Astrocyte (in vitro differentiated cells and primary cell): ENCODE results near the gene APOL1. TPM values are rescaled to one million over a fixed set of nuclear protein-coding genes. Genes with fewer than 3 reads are reported as not detected.

Source experiments
- DNase-seq: peaks from one replicate; pipeline ENCODE4 v3.0.0-alpha.2; 2010; ENCODE audit warnings: low read depth
- FAIRE-seq: peaks from 2 replicates; lab custom pipeline; 2011; peaks lifted over from hg19 to GRCh38; lab: Jason Lieb, UNC
- H2AFZ ChIP-seq: 2 replicates; pipeline ENCODE4 v1.6.0; 2012; ENCODE audit warnings: low read depth, low read length, inconsistent platforms
- H3K27ac ChIP-seq: 2 replicates; pipeline ENCODE4 v1.5.1; 2011; ENCODE audit warnings: low read depth, low read length, inconsistent platforms
- H3K27me3 ChIP-seq: 2 replicates; pipeline ENCODE4 v1.6.0; 2011; ENCODE audit warnings: low read length, inconsistent platforms; ENCODE audit not compliant: insufficient read depth
- H3K36me3 ChIP-seq: 2 replicates; pipeline ENCODE4 v1.5.1; 2011; ENCODE audit warnings: low read length, inconsistent platforms; ENCODE audit not compliant: insufficient read depth
- H3K4me1 ChIP-seq: 2 replicates; pipeline ENCODE4 v1.5.1; 2011; ENCODE audit warnings: low read length, inconsistent platforms; ENCODE audit not compliant: insufficient read depth
- H3K4me2 ChIP-seq: 2 replicates; pipeline ENCODE4 v1.6.0; 2012; ENCODE audit warnings: low read length, inconsistent platforms
- H3K4me3 ChIP-seq: 2 replicates; pipeline ENCODE4 v1.5.1; 2011; ENCODE audit warnings: low read depth, mild to moderate bottlenecking, low read length, inconsistent platforms; ENCODE audit not compliant: insufficient read depth
- H3K79me2 ChIP-seq: 2 replicates; pipeline ENCODE4 v1.6.0; 2012; ENCODE audit warnings: mild to moderate bottlenecking, low read length, inconsistent platforms; ENCODE audit not compliant: insufficient read depth
- H3K9ac ChIP-seq: 2 replicates; pipeline ENCODE4 v1.6.0; 2012; ENCODE audit warnings: mild to moderate bottlenecking, low read length, inconsistent platforms
- H3K9me3 ChIP-seq: 2 replicates; pipeline ENCODE4 v1.5.1; 2012; ENCODE audit warnings: low read depth, mild to moderate bottlenecking, low read length, inconsistent platforms; ENCODE audit not compliant: insufficient read depth
- H4K20me1 ChIP-seq: 2 replicates; pipeline ENCODE4 v1.6.0; 2012; ENCODE audit warnings: low read length, inconsistent platforms; ENCODE audit not compliant: insufficient read depth
- H3K27ac Mint-ChIP-seq: one replicate; pipeline ENCODE4 v1.8.0; 2021; ENCODE audit warnings: mild to moderate bottlenecking, mixed read lengths; ENCODE audit not compliant: unreplicated experiment
- H3K27me3 Mint-ChIP-seq: one replicate; pipeline ENCODE4 v1.8.0; 2021; ENCODE audit warnings: low read depth, mixed read lengths; ENCODE audit not compliant: unreplicated experiment
- H3K36me3 Mint-ChIP-seq: one replicate; pipeline ENCODE4 v1.8.0; 2021; ENCODE audit warnings: low read depth, mixed read lengths; ENCODE audit not compliant: unreplicated experiment
- H3K4me1 Mint-ChIP-seq: one replicate; pipeline ENCODE4 v1.8.0; 2021; ENCODE audit warnings: low read depth, mixed read lengths; ENCODE audit not compliant: unreplicated experiment
- H3K4me3 Mint-ChIP-seq: one replicate; pipeline ENCODE4 v1.8.0; 2021; ENCODE audit warnings: mild to moderate bottlenecking, moderate library complexity, mixed read lengths; ENCODE audit not compliant: unreplicated experiment
- H3K9me3 Mint-ChIP-seq: one replicate; pipeline ENCODE4 v1.8.0; 2021; ENCODE audit warnings: mild to moderate bottlenecking, mixed read lengths; ENCODE audit not compliant: unreplicated experiment
- EZH2 ChIP-seq: IDR thresholded peaks from 2 replicates; pipeline ENCODE4 v1.6.1; 2012; ENCODE audit warnings: mild to moderate bottlenecking, low read length, inconsistent platforms; ENCODE audit not compliant: insufficient read depth
- total RNA-seq: library from RNA; stranded (reverse); gene quantifications from 2 replicates; pipeline ENCODE4 v1.2.1, GENCODE V29; 2021
- TF ChIP-seq, protein P1 (sequence below): IDR thresholded peaks from 2 replicates; pipeline ENCODE4 v1.5.1; 2011; ENCODE audit warnings: low read depth, mild to moderate bottlenecking, inconsistent platforms, low read length, moderate library complexity; ENCODE audit not compliant: insufficient read depth

APOL1 gene
- total RNA-seq, 1 donor from 2014 or later = 3.9 TPM

GRCh38 chr22:36210224-36210623 is 42.7 kb upstream of the APOL1 start:
- H3K4me3 ChIP-seq = no peak overlapping the region
- H3K4me2 ChIP-seq = no peak overlapping the region
- H3K9me3 ChIP-seq = no peaks in the 10 kb centered on the region
- peaks cover 41% of the 10 kb centered on the region for H3K27me3 Mint-ChIP-seq
- peaks cover 9% of the 10 kb centered on the region for H3K36me3 Mint-ChIP-seq
- H3K4me1 Mint-ChIP-seq = peaks cover 2% of the 10 kb centered on the region
- H3K36me3 ChIP-seq = no peaks in the 10 kb centered on the region
- H3K4me3 Mint-ChIP-seq = no peak overlapping the region
- peaks cover 12% of the 10 kb centered on the region for H3K27me3 ChIP-seq
- H3K79me2 ChIP-seq = no peaks in the 10 kb centered on the region
- H3K27ac ChIP-seq = no peak overlapping the region
- no peak overlapping the region for H3K27ac Mint-ChIP-seq
- H3K9me3 Mint-ChIP-seq = peaks cover 19% of the 10 kb centered on the region
- H3K9ac ChIP-seq = no peak overlapping the region
- TF ChIP-seq, protein P1, sequence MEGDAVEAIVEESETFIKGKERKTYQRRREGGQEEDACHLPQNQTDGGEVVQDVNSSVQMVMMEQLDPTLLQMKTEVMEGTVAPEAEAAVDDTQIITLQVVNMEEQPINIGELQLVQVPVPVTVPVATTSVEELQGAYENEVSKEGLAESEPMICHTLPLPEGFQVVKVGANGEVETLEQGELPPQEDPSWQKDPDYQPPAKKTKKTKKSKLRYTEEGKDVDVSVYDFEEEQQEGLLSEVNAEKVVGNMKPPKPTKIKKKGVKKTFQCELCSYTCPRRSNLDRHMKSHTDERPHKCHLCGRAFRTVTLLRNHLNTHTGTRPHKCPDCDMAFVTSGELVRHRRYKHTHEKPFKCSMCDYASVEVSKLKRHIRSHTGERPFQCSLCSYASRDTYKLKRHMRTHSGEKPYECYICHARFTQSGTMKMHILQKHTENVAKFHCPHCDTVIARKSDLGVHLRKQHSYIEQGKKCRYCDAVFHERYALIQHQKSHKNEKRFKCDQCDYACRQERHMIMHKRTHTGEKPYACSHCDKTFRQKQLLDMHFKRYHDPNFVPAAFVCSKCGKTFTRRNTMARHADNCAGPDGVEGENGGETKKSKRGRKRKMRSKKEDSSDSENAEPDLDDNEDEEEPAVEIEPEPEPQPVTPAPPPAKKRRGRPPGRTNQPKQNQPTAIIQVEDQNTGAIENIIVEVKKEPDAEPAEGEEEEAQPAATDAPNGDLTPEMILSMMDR = no peak
- TF ChIP-seq EZH2 = no peak
- DNase-seq (no peak), FAIRE-seq (no peak)
- no peaks in the 10 kb centered on the region for H4K20me1 ChIP-seq
- peaks cover 8% of the 10 kb centered on the region for H3K4me1 ChIP-seq
- H2AFZ ChIP-seq = no peak overlapping the region

- no peak for TF ChIP-seq EZH2
- TF ChIP-seq, protein P1 = no peak
- peaks cover 19% of the 10 kb centered on the region for H3K9me3 Mint-ChIP-seq
- no peaks in the 10 kb centered on the region for H3K9me3 ChIP-seq
- peak overlapping the region; percentile 58 for H3K4me2 ChIP-seq
- H3K79me2 ChIP-seq = no peaks in the 10 kb centered on the region
- H3K4me1 Mint-ChIP-seq = peaks cover 2% of the 10 kb centered on the region
- H3K9ac ChIP-seq = no peak overlapping the region
- H3K27me3 ChIP-seq = peaks cover 20% of the 10 kb centered on the region
- no peak overlapping the region for H2AFZ ChIP-seq
- peaks cover 8% of the 10 kb centered on the region for H3K4me1 ChIP-seq
- H3K27me3 Mint-ChIP-seq = peaks cover 45% of the 10 kb centered on the region
- no peaks in the 10 kb centered on the region for H4K20me1 ChIP-seq
- H3K36me3 ChIP-seq = no peaks in the 10 kb centered on the region
- H3K27ac ChIP-seq = no peak overlapping the region
- H3K4me3 Mint-ChIP-seq = no peak overlapping the region
- FAIRE-seq (no peak), DNase-seq (peak; percentile 64)
- H3K27ac Mint-ChIP-seq = peak overlapping the region; percentile 23
- no peak overlapping the region for H3K4me3 ChIP-seq
- peaks cover 9% of the 10 kb centered on the region for H3K36me3 Mint-ChIP-seq
These were observed 41.6 kb upstream of the APOL1 start for GRCh38 chr22:36211237-36211861.

- no peak overlapping the region for H3K27ac Mint-ChIP-seq
- H4K20me1 ChIP-seq = no peaks in the 10 kb centered on the region
- no peaks in the 10 kb centered on the region for H3K36me3 ChIP-seq
- no peak overlapping the region for H3K4me3 Mint-ChIP-seq
- peaks cover 49% of the 10 kb centered on the region for H3K27me3 Mint-ChIP-seq
- H3K9ac ChIP-seq = no peak overlapping the region
- peaks cover 8% of the 10 kb centered on the region for H3K4me1 ChIP-seq
- no peak overlapping the region for H3K4me3 ChIP-seq
- H3K4me2 ChIP-seq = no peak overlapping the region
- FAIRE-seq = no peak
- H3K36me3 Mint-ChIP-seq = peaks cover 9% of the 10 kb centered on the region
- H3K9me3 ChIP-seq = no peaks in the 10 kb centered on the region
- H3K9me3 Mint-ChIP-seq = peaks cover 19% of the 10 kb centered on the region
- H3K79me2 ChIP-seq = no peaks in the 10 kb centered on the region
- no peak overlapping the region for H3K27ac ChIP-seq
- no peak overlapping the region for H2AFZ ChIP-seq
- H3K4me1 Mint-ChIP-seq = peaks cover 2% of the 10 kb centered on the region
- TF ChIP-seq, protein P1 = no peak
- no peak for TF ChIP-seq EZH2
- H3K27me3 ChIP-seq = peaks cover 36% of the 10 kb centered on the region
- no peak for DNase-seq
These were observed 40.0 kb upstream of the APOL1 start for GRCh38 chr22:36212901-36213300.
